ENCODE data around the gene PURA. TPM values are rescaled to one million over a fixed set of nuclear protein-coding genes. Genes with fewer than 3 reads are reported as not detected.

Gene PURA
- total RNA-seq, 1 donor from 2014 or later = 26.6 TPM

GRCh38 chr5:140174465-140175366 lies 60.8 kb downstream of the PURA start, which contains the start of gene CYSTM1:
Gene CYSTM1 (plus strand): TSS chr5:140175188. CDS start chr5:140194466, 19,278 bp downstream.
- DNase-seq = peak; percentile 97

More at GRCh38 chr5:140174465-140175366, 60.8 kb downstream of the PURA start, which contains the start of gene CYSTM1:
- intact Hi-C loops (cut with micrococcal nuclease) = loop anchor here (10.0 kb wide), 2 partner anchors 60 to 180 kb away; no protein-coding TSS in a partner anchor
- Histone ChIP-seq H3K4me1 (peaks cover 49% of the 10 kb centered on the region), H3K9me3 (replicated peaks) (no peaks in the 10 kb centered on the region), H3K27ac (replicated peaks) (peak within 1 kb of the TSS; percentile 95), H3K27me3 (ENCODE audit: low read depth) (no peaks in the 10 kb centered on the region), H3K4me3 (peak within 1 kb of the TSS; percentile 89), H3K36me3 (no peaks in the 10 kb centered on the region)
- TF ChIP-seq CTCF (IDR thresholded peaks at IDR 0.05; ENCODE audit: borderline replicate concordance) = no peak

Other genes starting within 250 kb of the PURA start
- gene NRG2, start 70.8 kb upstream of the PURA start, total RNA-seq = 3.1 TPM
- gene IGIP, start 11.8 kb downstream of the PURA start, total RNA-seq = 12.0 TPM
- gene CYSTM1, start 61.1 kb downstream of the PURA start, total RNA-seq = 93.3 TPM
- gene PFDN1, start 189.0 kb downstream of the PURA start, total RNA-seq = 68.7 TPM
- gene HBEGF, start 232.5 kb downstream of the PURA start, total RNA-seq = 27.2 TPM
- gene SLC4A9, start 246.1 kb downstream of the PURA start, total RNA-seq = 0.44 TPM